Ovary (tissue), 9 donors: Measurements from ENCODE around the gene HOXC12. TPM values are rescaled to one million over a fixed set of nuclear protein-coding genes. Genes with fewer than 3 reads are reported as not detected.

Experiments
- DNase-seq, 5 donors: peaks; one replicate each; pipeline ENCODE4 v3.0.0-alpha.2; 2019 to 2020
- H3K27ac ChIP-seq, 2 donors: fragments of 200-600 bp; one replicate each; pipeline versions ENCODE4 v1.5.1 to v1.8.0; 2019 to 2022
- H3K27me3 ChIP-seq: fragments of 200-600 bp; one replicate; pipeline ENCODE4 v1.8.0; 2022
- H3K36me3 ChIP-seq: fragments of 200-600 bp; sonication (generic); one replicate; pipeline ENCODE4 v1.5.1; 2019
- H3K4me1 ChIP-seq: one replicate; pipeline ENCODE4 v1.8.1; 2013; ENCODE audit warnings: mild to moderate bottlenecking, moderate library complexity; ENCODE audit not compliant: insufficient read depth
- H3K4me3 ChIP-seq: fragments of 200-600 bp; sonication (generic); one replicate; pipeline ENCODE4 v1.5.1; 2017
- H3K9me3 ChIP-seq, 2 donors: fragments of 200-600 bp in 1 of 2; sonication (generic) in 1 of 2; one replicate each; pipeline versions ENCODE4 v1.5.1 to v1.8.1; 2013 to 2019; ENCODE audit warnings: mild to moderate bottlenecking in 1 of 2, moderate library complexity in 1 of 2
- EP300 ChIP-seq: sonication (generic); formaldehyde crosslinking; IDR thresholded peaks from one replicate; pipeline ENCODE4 v1.6.1; 2017; ENCODE audit warnings: antibody characterized with exemption
- POLR2A ChIP-seq: fragments of 450-650 bp; IDR thresholded peaks from one replicate; pipeline ENCODE4 v1.6.1; 2017; ENCODE audit warnings: antibody characterized with exemption, mild to moderate bottlenecking, moderate library complexity
- WGBS, 3 donors: extraction: QIAGEN DNeasy Blood & Tissue Kit in 1 of 3; methylation state at CpG; one replicate each; pipeline versions ENCODE4 v1.1.5 to v1.1.7; 2013 to 2017; 5-methylcytosine and 5-hydroxymethylcytosine counted together
- intact Hi-C, 4 donors: fragments of 100-400 bp; cut with DNase I; formaldehyde crosslinking; loops; one replicate each; pipeline versions ENCODE4 v1.11.0 to v1.15.1; 2022 to 2023
- polyA plus RNA-seq, 2 donors: library from polyadenylated mRNA; stranded (reverse); fragments of 200-250 nt in 1 of 2; fragments of 350-450 nt in 1 of 2; fragmentation: Illumina TruSeq in 1 of 2; extraction: RNeasy Lipid Tissue Mini Kit (QIAGEN cat#74804) in 1 of 2; gene quantifications; one replicate each; pipeline ENCODE4 v1.2.3, GENCODE V29; 2013 to 2014
- total RNA-seq, 7 donors: library from RNA; depleted of rRNA in 2 of 7; stranded (reverse); fragments of >200 nt in 2 of 7; fragmentation: NEBNext Ultra II Directional in 3 of 7; extraction: Animal tissue kit (Norgen Biotek cat#: 25700) in 3 of 7; gene quantifications; one replicate each; pipeline versions ENCODE4 v1.1.0 to v1.2.4, GENCODE V29; 2016 to 2023
- TF ChIP-seq, protein P1 (sequence below), 3 donors: fragments of 450-650 bp in 2 of 3; fragments of 200-600 bp in 1 of 3; IDR thresholded peaks; one replicate each; pipeline versions ENCODE4 v1.5.1 to v1.8.0; 2016 to 2022; ENCODE audit warnings: antibody characterized with exemption in 3 of 3, mild to moderate bottlenecking in 1 of 3
- donor health status: DM: no; HTN: no; CAD: no; lungs with moderate emphysema.
- donor health status: DM: no; HTN: no; CAD: no.
- donor health status: Bipolar disorder and iron deficiency.
- donor health status: DM: yes; HTN: yes; CAD: no.
- donor health status: DM: no; HTN: no; CAD: no.
- donor health status: DM: yes; HTN: yes; CAD: no.

HOXC12 gene
- total and polyA plus RNA-seq, 9 donors = not detected

DNA sequence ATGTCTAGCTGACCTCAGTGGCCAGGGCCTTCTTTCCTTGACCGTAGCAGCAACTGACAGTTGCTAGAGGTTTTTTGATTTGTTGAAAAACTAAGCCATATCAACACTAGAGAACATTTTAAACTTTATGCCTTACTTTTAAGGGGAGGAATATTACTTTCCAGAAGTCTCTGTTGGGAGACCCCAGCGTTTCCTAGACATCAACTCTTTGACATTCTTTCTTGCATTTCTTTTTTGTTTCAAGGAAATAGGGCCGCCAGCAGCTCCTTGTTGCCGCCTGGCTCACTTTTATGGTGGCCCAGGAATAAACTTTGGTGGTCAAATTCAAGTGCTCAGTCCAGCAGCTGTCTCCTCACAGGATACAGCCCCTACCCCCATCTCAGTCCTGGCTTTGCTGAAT, 15.7 kb downstream of the HOXC12 start:
- H3K4me1 ChIP-seq = peaks cover 2% of the 10 kb centered on the region
- no peak overlapping the region for H3K27ac ChIP-seq
- TF ChIP-seq, protein P1, sequence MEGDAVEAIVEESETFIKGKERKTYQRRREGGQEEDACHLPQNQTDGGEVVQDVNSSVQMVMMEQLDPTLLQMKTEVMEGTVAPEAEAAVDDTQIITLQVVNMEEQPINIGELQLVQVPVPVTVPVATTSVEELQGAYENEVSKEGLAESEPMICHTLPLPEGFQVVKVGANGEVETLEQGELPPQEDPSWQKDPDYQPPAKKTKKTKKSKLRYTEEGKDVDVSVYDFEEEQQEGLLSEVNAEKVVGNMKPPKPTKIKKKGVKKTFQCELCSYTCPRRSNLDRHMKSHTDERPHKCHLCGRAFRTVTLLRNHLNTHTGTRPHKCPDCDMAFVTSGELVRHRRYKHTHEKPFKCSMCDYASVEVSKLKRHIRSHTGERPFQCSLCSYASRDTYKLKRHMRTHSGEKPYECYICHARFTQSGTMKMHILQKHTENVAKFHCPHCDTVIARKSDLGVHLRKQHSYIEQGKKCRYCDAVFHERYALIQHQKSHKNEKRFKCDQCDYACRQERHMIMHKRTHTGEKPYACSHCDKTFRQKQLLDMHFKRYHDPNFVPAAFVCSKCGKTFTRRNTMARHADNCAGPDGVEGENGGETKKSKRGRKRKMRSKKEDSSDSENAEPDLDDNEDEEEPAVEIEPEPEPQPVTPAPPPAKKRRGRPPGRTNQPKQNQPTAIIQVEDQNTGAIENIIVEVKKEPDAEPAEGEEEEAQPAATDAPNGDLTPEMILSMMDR (IDR thresholded peaks at IDR 0.05) = no peak
- TF ChIP-seq EP300 (no peak), POLR2A (no peak)
- no peaks in the 10 kb centered on the region for H3K36me3 ChIP-seq
- no peak overlapping the region for H3K4me3 ChIP-seq
- peaks cover 4% of the 10 kb centered on the region for H3K27me3 ChIP-seq
- no peaks in the 10 kb centered on the region for H3K9me3 ChIP-seq
- DNase-seq = no peak
- intact Hi-C loops = no loop called here
- WGBS, 3 donors = 35 to 55% (median 46%) methylated on average over 4 of the region's 4 CpGs

GRCh38 chr12:53971129-53971528, 16.4 kb downstream of the HOXC12 start:
- Histone ChIP-seq H3K4me3 (no peak overlapping the region), H3K36me3 (no peaks in the 10 kb centered on the region), H3K9me3 (no peaks in the 10 kb centered on the region), H3K4me1 (peaks cover 2% of the 10 kb centered on the region), H3K27ac (no peak overlapping the region), H3K27me3 (peaks cover 4% of the 10 kb centered on the region)
- no peak for DNase-seq
- WGBS, 3 donors = 67 to 90% (median 71%) methylated on average over 3 of the region's 3 CpGs
- TF ChIP-seq POLR2A = no peak
- TF ChIP-seq EP300 = no peak
- TF ChIP-seq, protein P1 (IDR thresholded peaks at IDR 0.05) = no peak
- intact Hi-C loops = no loop called here

DNA sequence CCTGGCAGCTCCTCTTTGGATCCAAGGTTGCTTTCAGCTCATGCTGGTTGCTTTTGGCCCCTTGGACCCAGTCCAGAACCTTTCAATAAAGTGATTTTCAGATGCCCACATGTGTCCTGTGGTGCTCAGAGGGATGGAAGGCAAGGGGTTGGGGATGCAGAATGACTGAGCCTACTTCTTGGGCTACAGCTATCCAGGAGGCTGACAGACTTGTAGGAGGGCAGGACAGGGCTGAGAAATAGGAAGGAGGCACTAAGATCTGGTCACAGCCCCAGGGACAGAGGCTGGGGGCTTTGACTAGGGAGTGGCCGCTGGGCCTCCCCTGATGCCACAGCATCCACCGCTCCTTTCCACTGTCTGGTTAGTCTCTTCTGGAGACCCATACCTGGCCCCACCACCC, 17.0 kb downstream of the HOXC12 start:
- Histone ChIP-seq H3K9me3 (no peaks in the 10 kb centered on the region), H3K36me3 (no peaks in the 10 kb centered on the region), H3K4me1 (peaks cover 2% of the 10 kb centered on the region), H3K27me3 (peaks cover 4% of the 10 kb centered on the region), H3K4me3 (no peak overlapping the region), H3K27ac (no peak overlapping the region)
- WGBS, 3 donors = 39 to 57% (median 48%) methylated on average over 2 of the region's 2 CpGs
- TF ChIP-seq EP300 (no peak), POLR2A (no peak)
- TF ChIP-seq, protein P1 (IDR thresholded peaks at IDR 0.05) = no peak
- DNase-seq = no peak
- intact Hi-C loops = no loop called here

- Histone ChIP-seq H3K27me3 (no peaks in the 10 kb centered on the region), H3K9me3 (no peaks in the 10 kb centered on the region), H3K36me3 (no peaks in the 10 kb centered on the region), H3K27ac (no peak overlapping the region), H3K4me1 (peaks cover 2% of the 10 kb centered on the region), H3K4me3 (no peak overlapping the region)
- intact Hi-C loops = no loop called here
- TF ChIP-seq POLR2A (no peak), EP300 (no peak)
- TF ChIP-seq, protein P1 (IDR thresholded peaks at IDR 0.05) = no peak
- 26 to 54% (median 27%) methylated on average over 9 of the region's 9 CpGs for WGBS, 3 donors
- DNase-seq = no peak
Observed at GRCh38 chr12:53972152-53972702, 17.5 kb downstream of the HOXC12 start.
